ENCODE results near the gene POSTN.

Gene POSTN, protein sequence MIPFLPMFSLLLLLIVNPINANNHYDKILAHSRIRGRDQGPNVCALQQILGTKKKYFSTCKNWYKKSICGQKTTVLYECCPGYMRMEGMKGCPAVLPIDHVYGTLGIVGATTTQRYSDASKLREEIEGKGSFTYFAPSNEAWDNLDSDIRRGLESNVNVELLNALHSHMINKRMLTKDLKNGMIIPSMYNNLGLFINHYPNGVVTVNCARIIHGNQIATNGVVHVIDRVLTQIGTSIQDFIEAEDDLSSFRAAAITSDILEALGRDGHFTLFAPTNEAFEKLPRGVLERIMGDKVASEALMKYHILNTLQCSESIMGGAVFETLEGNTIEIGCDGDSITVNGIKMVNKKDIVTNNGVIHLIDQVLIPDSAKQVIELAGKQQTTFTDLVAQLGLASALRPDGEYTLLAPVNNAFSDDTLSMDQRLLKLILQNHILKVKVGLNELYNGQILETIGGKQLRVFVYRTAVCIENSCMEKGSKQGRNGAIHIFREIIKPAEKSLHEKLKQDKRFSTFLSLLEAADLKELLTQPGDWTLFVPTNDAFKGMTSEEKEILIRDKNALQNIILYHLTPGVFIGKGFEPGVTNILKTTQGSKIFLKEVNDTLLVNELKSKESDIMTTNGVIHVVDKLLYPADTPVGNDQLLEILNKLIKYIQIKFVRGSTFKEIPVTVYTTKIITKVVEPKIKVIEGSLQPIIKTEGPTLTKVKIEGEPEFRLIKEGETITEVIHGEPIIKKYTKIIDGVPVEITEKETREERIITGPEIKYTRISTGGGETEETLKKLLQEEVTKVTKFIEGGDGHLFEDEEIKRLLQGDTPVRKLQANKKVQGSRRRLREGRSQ
- total RNA-seq, result 0 reads per million in 4 experiments

DNA sequence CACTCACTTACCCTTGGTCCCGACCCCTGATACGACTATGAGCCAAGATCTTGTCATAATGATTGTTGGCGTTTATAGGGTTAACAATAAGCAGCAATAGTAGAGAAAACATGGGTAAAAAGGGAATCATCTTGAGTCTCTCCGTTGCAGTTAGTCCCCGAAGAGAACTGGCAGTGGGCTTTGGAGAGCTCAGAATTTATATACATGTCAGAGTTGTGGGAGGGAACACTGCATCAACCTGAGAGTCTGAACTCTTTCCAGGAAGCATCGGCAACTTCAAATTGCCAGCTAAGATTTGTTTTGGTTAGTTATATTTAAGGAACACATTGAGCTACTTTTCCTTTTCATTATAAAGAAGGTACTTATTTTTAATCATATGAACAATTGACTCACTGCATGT is at the start of gene POSTN:
Gene POSTN (minus strand): TSS at position 172 of the 400 bp plus-strand sequence. CDS start 42 bp downstream, at position 130.
- DNase-seq, result no peak

DNA sequence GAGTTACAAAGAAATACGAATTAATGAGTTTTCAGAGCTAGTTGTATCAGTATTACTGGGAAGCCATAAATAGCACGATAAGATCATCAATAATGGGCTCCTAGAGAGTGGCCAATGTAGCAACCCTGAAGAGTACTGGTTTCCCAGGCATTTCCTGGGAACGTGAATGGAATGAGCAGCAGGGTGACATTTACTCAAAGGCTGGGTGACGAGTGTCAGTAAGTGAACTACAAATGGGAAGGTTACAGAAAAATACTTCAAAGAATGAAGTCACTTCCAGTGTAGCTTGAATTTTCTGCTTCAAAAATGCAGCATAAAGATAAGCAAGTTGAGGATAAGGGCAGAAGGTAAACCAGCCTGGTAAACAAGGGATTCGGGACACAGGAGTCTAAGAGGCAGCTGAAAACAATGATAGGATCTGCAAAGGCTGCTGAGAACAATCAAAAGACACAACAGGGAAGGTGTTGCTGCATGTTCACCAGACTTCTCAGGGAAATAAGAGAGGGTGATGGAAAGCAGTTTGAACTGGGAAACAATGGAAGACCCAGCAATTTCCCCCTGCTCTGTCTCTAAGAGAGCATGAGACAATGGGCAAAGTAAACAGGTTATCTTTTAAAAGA is 48.6 kb upstream of the POSTN start:
- no peak for DNase-seq

DNA sequence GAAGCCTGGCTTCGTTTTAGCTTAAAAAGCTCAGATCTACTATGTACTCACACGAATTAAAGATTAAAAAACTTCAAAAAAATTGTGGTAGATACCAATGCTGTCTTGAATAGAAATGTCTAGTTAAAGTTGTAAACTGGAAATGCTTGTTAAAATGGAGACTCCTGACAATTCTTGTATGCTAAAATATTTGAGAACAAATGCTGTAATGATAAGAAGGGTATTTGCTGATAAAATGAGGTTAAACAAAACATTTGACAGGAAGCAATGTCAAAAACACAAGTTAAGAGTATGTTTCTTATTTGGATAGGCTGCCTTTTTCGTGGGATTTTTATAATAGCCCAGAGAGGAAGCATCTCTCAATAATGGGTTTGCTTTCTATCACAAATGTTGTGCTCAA is 48.0 kb upstream of the POSTN start:
- DNase-seq, result no peak

DNA sequence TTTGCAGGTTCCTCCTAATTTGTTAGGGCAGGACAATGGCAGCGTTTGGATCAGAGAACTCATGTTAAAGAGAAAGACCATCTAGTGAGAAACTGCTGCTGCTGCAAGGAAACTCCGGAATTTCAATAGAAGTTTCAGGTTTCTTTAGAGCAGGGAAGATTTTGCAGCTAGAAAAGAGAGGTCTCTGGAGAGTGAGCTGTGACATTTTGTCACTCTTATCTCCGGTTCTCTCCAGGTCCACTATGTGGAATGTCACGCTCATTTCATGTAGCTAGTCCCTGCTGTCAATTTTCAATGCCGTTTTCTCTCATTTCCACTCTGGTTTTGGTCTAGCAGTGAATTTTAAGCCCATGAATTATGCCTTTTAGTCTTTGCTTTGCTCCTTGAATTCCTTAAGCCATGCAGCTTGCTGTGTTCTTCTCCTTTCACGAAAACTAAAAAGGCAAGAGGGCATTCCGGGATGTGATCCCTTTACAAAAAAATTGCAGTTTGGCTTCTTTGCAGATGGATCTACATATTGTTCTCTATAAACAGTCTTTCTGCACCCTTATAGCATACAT is 46.7 kb upstream of the POSTN start:
- DNase-seq, result no peak

DNA sequence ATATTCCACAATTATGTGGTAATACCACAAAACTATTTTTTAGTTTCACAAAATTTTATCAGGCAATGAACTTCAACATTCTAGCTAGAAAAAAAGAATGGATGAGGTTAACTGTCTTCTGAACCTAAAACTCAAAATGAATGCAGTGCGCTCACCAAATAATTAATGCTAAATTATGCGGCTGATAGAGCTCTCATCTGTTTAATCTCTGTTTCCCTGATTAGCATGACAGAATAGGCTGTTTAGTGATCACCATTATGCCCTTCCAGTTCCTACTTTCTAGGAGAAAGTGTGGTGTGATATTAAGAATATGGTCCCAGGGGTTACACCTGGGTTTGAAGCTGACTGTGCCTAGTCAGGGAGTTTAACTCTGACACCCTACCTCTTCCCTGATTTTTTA is 42.8 kb upstream of the POSTN start:
- DNase-seq, result no peak

DNA sequence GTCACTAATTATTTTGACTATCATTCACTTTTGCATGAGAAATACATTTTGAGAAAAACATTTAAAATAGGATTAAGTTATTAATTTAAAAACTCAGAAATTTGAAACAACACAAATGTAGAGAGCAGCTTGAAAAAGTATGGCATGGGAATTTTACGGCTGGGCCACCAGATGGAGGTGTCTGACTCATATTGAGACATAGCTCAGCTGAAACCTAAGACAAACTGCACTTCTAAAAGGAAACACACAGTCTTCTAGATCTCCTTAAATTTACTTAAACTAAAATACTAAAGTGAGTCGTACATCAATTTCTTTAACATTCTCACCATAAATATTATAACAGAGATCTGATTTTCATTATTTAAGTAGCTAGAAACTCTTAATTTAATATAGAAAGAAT is 41.9 kb upstream of the POSTN start:
- DNase-seq, result no peak

DNA sequence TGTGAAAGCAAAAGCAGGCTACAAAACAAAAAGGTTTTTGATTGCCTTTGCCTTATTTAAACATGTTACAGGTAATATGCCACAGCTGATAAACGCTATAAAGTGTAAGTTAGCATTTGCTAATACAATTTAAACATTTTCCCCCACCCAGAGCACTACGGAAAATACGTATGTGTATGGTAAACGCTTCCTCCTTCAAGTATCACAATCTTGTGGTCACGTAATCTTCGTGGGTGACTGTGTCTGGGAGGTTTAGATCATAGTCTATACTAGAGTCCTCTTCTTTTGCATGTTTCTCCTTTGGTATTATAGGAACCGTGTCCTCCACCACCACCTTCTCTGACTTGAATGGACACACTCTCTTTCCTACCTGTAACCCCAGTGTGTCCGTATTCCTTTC is 38.1 kb upstream of the POSTN start:
- no peak for DNase-seq

DNA sequence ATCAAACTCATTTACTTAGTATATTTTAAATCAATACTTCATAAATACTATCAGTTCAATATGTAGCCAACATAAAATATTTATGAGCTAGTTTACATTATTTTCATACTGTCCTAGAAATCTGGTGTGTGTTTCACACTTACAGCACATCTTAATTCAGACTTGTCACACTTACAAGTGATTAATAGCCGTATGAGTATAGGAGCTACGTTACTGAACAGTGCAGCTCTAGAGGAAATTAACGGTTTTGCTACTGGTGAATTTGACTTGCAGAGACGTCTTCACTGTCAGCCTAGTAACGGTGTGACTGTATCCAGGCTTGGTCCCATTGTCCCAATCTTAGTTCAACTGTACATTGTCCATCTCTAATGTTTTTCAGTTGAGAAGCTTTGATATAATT is 33.7 kb upstream of the POSTN start:
- no peak for DNase-seq

DNA sequence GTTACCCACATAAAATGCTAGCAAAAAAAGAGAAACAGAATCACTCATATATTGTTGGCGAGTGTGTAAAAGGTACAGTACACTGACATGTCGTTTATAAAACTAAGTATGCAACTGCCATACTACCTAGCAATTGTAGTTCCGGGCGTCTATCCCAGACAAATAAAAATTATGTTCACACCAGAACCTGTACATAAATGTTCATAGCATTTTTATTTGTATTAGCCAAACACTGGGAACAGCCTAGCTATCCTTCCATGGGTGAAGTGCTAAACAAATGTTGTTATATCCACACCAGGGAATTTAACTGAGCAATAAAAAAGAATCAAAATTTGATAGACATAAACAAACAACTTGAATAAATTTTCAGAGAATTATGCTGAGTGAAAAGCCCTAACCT is 28.9 kb upstream of the POSTN start:
- DNase-seq, result no peak

DNA sequence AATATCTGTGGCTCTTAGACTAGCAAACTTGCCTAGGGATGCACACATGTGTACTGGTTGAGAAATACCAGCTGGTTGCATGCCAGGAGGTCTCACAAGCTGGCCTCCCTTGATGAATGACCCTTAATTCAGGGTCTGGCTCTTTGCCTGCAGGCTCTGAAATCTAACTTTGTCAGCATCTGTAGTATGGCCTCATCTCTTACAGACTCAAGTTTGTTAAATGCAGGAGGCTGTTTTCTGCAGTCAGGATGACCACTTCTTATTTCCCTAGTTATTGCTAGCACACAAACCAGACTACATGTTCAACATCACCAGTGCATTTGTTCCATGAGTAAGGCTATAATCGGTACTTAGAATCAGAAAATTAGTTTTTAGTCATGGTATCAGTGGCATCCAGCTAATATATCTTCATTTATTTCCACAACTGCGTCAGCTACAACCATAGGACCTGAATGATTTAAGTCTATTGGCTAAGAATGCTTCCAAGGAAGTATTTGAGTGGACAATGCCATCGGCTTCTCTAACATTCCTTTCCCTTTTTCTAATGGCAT is 23.3 kb upstream of the POSTN start:
- no peak for DNase-seq

DNA sequence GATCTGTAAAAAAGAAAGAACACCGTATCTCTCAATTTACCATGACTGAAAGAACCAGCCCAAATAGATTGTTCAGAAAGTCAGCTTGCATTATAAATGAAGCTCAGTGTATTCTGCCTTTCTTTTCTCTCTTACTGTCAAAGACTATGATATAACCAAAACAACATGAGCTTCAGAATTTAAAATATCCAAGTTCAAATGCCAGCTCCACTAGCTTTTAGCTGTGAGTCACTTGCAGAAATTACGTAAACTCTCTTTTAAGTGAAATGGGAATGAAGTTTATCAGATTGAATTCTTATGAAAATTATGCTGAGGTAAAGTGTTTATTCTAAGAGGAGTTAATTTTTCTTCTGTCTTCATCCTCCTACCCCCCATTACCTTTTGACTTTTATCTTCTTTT is 20.0 kb upstream of the POSTN start:
- DNase-seq, result no peak

DNA sequence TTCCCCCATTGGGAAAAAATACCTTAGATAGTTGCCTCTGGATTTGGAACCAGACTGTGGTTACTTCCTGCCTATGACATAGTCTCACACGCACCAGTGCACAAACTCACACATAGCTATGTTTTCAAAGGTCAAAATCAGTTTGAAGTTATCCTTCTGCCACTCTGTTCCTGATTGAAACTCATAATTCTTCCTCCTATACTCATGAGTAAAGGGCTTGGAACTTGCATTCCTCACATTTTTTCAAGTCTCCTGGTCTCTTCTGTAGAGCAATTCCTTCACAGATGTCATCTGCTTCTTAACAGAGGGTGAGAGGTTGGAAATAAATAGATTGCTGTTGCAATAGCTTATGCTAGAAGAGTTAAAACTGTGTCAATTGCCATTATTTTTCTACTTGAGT is 18.6 kb upstream of the POSTN start:
- no peak for DNase-seq

DNA sequence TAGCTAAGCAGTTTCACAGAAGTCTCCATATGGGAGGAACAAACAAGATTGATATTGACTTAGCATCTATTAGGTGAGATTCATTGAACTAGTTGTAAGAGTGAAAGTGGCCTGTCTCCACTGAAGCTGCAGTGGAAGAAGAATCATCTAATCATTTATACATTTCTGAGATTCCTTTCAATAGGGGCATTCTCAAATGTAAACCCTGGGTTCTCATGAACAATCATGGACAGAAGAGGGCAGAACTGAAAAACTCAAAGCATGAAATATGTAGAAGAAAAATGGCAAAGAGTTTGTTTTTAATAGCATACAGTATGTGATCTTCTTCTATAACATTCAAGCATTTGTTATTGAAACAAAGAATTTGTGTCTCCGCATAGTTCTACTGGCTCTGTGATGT is 17.6 kb upstream of the POSTN start:
- no peak for DNase-seq

DNA sequence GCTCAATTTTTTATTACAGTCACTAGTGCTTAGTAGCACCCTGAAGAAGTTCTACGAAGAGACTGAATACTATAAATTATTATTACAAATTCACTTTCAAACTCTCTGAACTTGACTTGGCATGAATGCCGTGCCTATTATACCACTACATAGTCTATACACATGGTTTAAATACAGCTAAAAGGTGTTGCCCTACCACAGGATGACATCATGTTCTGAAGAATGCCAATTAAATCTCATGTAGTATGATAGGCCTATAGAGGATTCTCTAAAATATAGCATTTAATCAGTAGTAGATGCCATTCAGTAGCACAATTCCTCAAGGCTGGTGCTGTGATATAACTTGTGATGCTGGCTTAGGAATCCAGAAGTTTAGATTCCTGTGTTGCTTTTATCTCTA is 16.7 kb upstream of the POSTN start:
- no peak for DNase-seq

DNA sequence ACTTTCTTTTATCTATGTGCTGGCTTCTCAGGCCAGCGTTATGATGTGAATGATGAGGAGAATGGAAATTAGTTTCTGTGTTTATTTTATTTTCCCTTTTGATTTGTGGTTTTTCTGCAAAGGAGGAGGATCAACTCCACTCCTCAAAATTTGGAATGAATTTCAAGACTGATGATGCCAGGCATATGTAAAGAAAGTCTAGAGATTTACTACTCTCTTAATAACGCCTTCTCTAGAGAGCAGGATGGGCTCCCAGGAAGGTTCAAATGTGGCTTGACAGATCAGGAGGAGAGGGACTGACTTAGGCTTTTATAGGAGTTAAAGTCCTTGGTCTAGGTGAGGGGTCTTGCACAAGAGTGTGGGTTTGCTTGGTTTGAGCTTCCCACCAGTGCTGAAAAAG is 15.1 kb upstream of the POSTN start:
- DNase-seq, result no peak

DNA sequence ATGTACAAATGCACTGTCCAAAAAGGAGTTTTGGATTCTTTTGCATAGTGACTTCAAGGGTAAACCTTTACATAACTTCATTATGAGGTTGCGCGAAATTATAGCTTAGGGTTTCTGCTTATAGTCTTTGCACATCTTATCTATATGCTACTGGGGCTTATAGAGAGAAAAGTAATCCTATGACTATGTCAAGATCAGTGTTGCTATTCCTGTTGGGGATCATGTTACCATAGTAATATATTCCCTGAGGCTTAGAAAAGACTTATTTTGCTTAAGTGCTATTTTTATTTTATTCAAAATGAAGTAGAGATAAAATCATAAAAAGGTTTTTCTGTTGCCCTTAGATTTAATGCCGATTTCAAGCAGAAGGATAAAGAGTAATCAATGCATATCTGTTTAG is 14.7 kb upstream of the POSTN start:
- no peak for DNase-seq

DNA sequence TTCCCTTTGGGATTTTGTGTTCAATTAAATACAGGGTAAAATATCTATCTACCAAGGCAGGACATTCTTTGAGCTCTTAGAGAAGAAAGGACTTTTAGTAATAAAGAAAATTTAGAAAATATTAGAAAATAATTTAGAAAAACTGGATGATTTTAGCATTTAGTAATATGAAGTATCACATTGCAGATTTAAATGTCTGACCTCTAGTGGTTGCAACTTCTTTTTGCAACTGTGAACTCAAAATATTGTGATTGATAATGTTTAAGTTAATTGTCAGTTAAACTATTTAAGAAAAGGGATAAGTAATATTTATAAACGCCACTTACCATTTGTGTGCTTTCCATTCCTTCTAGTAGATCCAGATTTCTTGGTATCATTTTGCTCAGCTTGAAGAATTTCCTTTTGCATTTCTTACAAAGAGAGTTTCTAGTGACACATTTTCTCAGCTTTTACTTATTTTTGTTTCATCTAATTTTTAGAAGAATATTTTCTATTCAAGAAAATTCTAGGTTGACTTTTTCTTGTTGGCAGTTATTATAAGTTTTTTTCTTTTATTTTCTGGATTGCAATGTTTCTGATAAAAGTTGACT is 10.3 kb upstream of the POSTN start:
- no peak for DNase-seq

DNA sequence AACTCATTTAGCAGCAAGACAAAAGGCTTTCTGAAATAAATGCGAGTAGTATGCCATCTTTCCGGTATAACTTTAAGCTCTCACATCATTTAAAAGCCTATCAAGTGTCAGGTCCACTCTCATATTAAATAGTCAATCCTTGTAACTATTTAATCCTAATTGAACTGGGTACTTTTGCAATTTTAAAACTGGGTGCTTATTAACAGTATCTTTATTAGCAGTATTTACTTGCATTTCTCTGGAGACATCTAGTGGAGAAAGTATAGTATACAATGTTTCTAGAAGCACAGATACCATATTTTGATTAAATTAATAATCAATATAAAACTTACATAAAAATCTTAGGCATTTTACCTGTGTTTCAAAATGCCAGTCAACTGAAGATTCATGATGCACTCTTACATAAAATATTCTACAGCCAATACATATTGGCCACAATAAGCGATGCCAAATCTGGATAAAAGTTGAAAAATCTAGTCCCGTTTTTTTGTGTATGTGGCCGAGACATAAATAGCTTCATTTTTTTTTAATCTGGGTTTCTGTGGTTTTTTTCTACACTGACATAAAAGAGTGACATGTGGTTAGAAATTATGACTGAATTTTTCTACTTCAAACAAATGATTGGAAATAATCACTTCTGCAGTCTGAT is 4.3 kb upstream of the POSTN start:
- DNase-seq, result no peak

DNA sequence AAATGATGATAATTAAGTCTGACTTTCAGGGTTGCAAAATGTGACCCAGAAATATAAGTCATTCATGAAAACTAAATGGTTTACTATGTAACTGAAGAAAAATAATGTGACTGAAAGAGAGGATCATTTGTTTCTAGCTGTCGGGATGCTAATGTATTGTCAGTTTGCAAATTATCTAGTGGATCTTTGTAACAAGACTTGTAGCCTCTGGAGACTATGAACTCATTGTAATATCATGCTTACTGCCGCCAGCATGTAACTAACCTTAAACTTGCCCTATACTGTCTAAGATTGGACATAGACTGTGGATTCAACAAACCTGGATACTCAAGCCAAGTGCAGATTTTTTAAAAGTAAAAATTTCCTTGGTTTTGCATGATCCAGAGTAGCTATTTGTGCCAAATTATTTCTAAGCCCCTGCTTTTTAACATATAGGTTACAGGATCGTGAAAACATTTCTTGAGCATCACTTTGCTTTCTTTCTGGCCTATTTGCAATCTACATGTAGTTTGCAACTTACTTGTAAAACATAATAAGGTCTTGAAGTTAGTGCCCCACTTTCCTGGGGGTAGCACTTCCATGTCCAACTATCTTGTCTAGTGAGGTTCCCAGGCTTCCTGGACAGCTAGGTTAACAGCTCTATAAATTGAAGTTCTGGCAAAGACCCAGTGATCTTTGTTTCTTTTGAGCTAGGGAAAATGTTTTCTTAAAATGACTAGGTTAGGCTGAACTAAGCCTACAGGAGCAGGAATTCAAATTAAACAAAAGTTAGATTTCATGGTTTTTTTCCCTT is 3.3 kb upstream of the POSTN start:
- DNase-seq, result no peak

DNA sequence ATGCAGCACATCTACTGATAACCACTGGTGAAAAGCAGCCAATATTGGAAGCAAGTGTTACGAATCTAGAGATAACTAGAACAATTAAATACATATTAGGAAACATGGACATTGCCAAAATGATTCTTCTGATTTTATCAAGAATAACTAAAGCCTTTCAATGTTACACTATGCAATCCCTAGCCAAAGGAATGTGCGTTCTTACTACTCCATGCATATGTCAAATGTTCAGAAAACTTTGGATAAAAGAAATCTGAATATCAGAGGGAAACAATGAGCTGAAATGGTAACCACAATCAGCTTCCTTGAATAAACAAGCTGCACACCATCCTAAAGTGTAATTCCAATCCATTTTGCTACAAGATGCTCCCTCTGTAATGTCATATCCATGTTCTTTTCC is 951 bp upstream of the POSTN start:
- DNase-seq, result no peak

DNA sequence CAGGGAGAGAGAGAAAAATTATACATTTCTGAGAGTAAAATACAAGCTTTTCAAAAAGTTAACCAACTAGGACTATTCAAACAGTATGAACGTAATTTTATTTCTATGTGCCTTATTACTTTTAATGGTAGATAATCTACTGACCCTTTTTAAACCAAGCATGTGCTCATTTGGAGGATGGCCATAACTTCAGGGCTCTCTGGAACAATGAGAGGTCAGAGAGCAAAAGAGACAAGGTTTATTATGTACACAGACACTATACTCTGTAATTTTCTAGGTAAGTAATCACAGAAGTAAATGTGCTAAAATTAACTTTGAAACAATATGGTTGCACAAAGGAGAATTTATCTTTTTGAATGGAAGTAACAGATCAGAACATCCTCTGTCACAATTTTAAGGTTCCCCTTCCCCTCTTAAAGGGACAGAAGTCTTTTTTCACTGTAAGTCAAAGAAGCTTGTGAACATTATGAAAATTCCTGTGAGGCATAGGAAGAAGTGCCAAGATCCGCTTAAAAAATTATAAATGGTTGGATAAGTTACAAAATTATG is 1.0 kb downstream of the POSTN start:
- DNase-seq, result no peak

All from effector CD8-positive, alpha-beta T cell (primary cell).